HG03095 (cell line): Measurements from ENCODE around the gene CT83.

Source experiments
- ATAC-seq: cut with Tn5 transposase; IDR thresholded peaks from one replicate; pipeline ENCODE4 v1.9.1; 2021; ENCODE audit warnings: moderate library complexity; ENCODE audit not compliant: unreplicated experiment

Gene CT83, protein sequence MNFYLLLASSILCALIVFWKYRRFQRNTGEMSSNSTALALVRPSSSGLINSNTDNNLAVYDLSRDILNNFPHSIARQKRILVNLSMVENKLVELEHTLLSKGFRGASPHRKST

DNA sequence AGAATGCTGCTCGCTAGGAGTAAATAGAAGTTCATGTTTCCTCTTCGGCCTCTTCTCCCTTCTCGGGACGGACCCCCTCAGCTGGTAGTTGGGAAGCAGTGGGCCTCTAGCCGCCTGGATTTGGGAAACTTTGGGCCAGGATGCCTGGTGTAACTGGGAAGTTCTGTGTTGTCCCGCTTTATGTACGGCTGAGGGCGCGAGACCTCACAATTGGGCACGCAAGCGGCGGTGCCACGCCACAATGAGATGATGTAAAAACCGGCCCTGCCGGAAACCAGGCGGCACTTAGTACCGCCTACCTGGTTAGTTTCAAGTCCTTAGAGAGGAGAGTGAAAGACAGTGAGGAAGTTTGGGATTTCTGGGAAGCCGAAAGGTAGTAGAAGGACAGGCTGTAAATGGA is at the start of gene CT83:
CT83 (minus strand) TSS at position 155 of the 400 bp plus-strand sequence; CDS start at position 35, 120 bp downstream.
- no peak for ATAC-seq

DNA sequence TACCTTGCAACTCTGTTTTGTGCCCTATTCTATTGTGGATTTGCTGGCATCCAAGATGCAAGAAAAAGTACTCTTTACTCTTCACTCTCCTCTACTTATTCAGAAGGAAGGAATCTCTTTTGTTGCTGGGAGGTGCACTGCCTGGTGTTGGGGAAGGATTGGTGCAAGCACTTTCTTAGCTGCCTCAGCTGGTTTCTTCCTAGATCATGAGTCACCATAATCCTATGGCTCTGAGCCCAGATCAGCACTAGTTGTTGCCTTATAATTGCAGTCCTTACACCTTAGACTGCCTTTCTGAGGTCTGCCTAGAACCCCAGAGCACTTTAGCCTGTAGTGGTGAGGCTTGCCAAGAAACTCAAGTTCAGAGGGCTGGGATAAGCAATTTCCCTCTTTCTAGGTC is 37.0 kb upstream of the CT83 start:
- no peak for ATAC-seq

DNA sequence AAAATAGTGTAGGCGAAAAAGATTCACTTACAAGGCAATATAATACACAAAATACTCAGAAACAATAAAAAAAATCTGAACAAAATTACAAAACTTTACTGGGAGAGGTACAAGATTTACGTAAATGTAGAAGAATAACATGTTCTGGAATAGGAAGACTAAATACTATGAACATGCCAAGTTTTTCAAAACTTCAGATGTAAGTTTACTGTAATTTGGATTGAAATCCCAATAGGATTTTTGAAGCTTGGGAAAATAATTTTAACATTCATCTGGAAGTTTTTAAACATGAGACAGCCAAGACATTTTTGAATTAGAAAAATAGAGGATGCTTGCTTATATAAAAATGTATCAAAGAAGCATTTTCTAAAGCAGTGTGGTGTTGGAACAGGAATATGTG is 30.5 kb upstream of the CT83 start:
- ATAC-seq, result no peak

DNA sequence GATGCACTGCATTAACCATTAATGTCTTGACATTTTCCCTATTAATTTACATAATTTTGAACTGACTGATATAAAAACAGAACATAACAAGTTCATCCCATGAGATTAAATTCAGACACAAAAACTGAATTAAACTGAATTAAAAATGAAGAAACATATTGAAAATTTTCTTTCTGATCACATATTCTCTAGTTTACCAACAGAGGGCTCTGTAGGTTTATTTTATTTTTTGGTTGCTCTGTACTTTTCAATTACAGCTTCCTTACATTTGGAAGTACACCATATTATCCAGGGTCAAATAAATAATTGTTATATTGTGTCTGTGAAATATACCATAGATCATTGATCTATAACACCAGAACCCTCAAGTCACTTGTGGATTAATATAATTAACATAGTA is 27.3 kb upstream of the CT83 start:
- ATAC-seq, result no peak

DNA sequence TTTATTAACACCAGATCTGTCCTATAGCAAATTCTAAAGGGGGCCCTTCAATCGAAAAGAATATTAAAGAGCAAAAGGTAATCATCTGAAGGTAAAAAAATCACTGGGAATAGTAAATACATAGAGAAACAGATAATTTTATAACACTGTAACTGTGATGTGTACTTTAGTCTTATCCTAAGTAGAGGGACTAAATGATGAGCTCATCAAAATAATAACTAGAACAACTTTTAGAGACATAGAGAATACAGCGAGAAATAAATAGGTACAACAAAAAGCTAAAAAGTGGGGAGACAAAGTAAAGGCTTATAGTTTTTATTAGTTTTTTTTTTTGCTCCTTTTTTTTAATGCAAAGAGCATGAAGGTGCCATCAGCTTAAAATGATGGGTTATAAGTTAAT is 17.3 kb upstream of the CT83 start:
- ATAC-seq, result no peak

DNA sequence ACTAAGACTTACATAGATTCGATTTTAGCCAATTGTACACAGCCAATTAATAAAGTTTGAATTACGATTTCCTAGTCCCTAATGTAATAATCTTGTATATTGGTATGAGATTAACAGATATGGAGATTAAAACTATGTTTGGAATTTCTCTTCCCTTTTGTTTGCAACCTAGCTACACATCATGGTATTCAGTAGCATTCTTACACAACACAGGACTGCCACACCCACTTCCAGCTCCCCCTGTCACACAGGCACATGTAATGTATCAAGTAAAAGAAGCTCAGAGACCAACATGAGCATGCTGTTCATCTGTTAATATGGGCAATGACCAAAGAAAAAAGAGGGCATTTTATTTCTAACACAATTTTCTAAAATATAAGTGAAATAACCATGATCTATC is 13.6 kb downstream of the CT83 start:
- no peak for ATAC-seq

DNA sequence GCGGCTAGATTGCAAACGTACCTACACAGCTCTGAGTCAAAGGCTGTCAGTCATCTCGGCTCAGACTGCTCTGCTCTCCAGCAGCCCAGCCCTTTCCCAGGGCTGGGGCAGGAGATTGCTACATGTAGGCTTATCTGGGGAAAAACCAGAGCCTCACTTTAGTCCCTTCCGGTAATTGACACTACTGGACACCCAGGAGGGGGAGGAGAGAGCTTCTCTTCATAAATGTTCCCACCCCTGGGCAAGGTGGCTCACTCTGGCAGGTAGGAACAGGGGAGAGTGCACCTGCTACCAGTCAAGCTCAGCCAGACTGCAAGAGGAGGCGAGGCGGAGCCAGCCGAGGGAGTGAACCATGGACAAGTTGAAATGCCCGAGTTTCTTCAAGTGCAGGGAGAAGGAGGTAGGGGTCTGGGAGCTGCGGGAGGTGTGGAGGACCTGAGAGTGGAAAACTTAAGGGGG is 26.4 kb downstream of the CT83 start, which contains the start of gene SLC6A14:
SLC6A14 (plus strand) TSS at position 249 of the 459 bp plus-strand sequence; CDS start at position 353, 104 bp downstream.
- no peak for ATAC-seq

DNA sequence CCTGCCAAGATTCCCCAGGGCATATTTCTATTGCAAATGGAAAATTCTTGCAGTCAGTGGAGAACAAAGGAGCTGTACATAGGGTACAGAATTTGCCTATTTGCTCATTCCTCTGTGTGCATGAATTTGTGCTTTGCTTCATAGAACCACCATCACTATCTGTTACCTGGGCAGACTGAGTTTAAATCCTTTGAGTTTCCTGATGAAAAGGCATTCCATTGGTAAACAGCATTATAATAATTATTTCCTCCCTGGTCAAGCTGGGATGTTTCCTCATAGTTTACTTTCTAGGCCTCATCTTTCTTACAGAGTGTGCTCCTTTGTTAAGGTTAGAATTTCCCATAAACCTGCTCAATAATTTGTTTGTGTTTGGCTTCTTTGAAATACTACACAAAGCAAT is 27.2 kb downstream of the CT83 start:
- ATAC-seq, result no peak

DNA sequence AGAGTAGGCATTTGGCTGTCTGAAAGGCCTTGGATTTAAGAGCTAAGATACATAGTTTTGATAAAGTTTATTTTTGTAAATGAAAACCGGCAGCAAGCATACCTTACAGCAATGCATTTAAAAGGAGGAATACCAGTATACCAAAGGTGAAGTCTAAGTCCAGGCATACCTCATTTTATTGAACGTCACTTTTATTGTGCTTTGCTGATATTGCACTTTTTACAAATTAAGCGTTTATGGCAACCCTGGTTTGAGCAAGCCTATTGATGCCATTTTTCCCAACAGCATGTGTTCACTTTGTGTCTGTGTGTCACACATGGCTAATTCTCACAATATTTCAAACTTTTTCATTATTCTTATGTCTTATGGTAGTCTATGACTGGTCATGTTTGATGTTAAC is 34.8 kb downstream of the CT83 start:
- ATAC-seq, result no peak

DNA sequence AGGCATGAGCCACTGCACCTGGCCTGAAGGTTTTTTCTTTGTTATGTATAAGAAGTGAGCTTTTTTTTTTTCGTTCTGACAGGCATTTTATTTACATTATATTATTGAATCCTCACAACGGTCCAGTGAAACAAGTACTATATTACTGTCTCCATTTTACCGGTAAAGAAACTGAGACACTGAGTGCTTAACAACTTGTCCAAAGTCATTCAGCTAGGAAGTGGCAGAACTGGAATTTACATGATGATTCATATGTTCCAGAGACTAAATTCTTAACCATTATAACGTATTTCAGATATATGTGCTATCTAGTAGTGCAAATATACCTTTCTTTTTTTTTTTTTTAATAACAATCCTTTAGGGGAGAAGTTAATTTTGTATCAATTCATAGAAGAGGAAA is 44.8 kb downstream of the CT83 start:
- no peak for ATAC-seq

DNA sequence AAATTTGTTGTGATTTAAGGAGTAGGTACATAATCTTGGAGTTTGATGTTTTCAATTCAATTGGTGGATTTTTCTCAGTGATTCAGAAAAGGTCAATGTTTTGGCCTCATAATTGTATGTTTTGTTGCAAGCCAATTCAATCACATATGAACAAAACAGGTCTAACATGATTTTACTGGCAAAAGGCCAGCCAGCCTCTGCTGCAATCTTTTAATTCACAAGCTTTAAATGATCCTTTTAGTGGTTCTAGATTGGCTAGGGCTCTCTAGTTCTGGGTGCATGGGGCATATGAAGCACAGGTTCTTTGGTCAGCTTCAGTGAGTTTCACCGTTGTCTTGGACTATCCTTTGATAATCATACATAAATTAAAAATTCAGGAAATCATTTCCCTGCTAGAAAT is 45.6 kb downstream of the CT83 start:
- ATAC-seq, result no peak

DNA sequence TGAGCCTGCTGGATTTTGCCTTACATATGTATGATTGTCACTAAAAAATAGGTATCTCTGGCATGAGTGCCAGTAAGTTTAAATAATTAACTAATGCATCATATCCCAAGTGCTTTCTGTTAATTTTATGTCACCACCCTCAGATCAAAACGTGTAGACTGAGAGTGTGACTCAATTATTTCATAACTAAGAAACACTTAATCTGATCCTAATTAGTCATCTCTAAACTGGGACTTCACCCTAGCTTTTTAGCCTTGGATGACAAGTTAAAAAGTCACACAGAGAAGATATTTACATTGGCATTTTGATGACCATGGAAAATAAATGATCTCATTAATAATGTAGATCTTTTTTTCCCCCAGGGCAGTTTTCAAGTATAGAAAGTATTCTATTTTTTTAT is 49.5 kb downstream of the CT83 start:
- ATAC-seq, result no peak
